ENCODE results near the gene TPGS1. TPM values are rescaled to one million over a fixed set of nuclear protein-coding genes. Genes with fewer than 3 reads are reported as not detected.

Gene TPGS1
- total and polyA plus RNA-seq, 8 donors = 3.5 to 18.2 (median 8.2) TPM

GRCh38 chr19:493391-494170, 13.7 kb upstream of the TPGS1 start:
- Histone ChIP-seq H3K9me3 (no peaks in the 10 kb centered on the region), H3K27me3 (peaks cover 21 to 41% of the 10 kb centered on the region in 2 donors), H3K4me1 (peaks cover 0 to 23% of the 10 kb centered on the region in 2 donors), H3K27ac (no peak overlapping the region), H3K4me3 (no peak overlapping the region), H3K36me3 (no peaks in the 10 kb centered on the region)
- ATAC-seq (no peak), DNase-seq (peak in 1 of 4 donors; percentile 63)
- TF ChIP-seq CTCF (IDR thresholded peaks at IDR 0.05) = no peak
- intact Hi-C loops (cut with DNase I) = no loop called here

- no peak overlapping the region for H3K27ac ChIP-seq
- H3K27me3 ChIP-seq = peaks cover 27 to 50% of the 10 kb centered on the region in 2 donors
- intact Hi-C loops (cut with DNase I) = no loop called here
- no peaks in the 10 kb centered on the region for H3K9me3 ChIP-seq
- DNase-seq (peak in 1 of 4 donors; percentile 72), ATAC-seq (no peak)
- H3K4me3 ChIP-seq = no peak overlapping the region
- TF ChIP-seq CTCF (IDR thresholded peaks at IDR 0.05) = no peak
- peaks cover 0 to 23% of the 10 kb centered on the region in 2 donors for H3K4me1 ChIP-seq
- H3K36me3 ChIP-seq = no peaks in the 10 kb centered on the region
These were observed 12.9 kb upstream of the TPGS1 start for GRCh38 chr19:494171-495080.

- ATAC-seq = no peak
- no peaks in the 10 kb centered on the region for H3K9me3 ChIP-seq
- peak in 1 of 4 donors; percentile 57 for DNase-seq
- no peak overlapping the region for H3K27ac ChIP-seq
- TF ChIP-seq CTCF (IDR thresholded peaks at IDR 0.05) = no peak
- intact Hi-C loops (cut with DNase I) = no loop called here
- H3K4me3 ChIP-seq = no peak overlapping the region
- peaks cover 0 to 17% of the 10 kb centered on the region in 2 donors for H3K4me1 ChIP-seq
- peaks cover 27 to 56% of the 10 kb centered on the region in 2 donors for H3K27me3 ChIP-seq
- no peaks in the 10 kb centered on the region for H3K36me3 ChIP-seq
These were observed 12.3 kb upstream of the TPGS1 start for GRCh38 chr19:495081-495401.

GRCh38 chr19:495402-496111, 11.7 kb upstream of the TPGS1 start:
- ATAC-seq = peak; percentile 56
- DNase-seq = peak in 1 of 4 donors; percentile 84

More at GRCh38 chr19:495402-496111, 11.7 kb upstream of the TPGS1 start:
- H3K36me3 ChIP-seq = no peaks in the 10 kb centered on the region
- H3K27me3 ChIP-seq = peaks cover 27 to 61% of the 10 kb centered on the region in 2 donors
- H3K27ac ChIP-seq = no peak overlapping the region
- peaks cover 0 to 15% of the 10 kb centered on the region in 2 donors for H3K4me1 ChIP-seq
- intact Hi-C loops (cut with DNase I) = no loop called here
- H3K9me3 ChIP-seq = no peaks in the 10 kb centered on the region
- TF ChIP-seq CTCF (IDR thresholded peaks at IDR 0.05) = peak; percentile 48 to 72
- H3K4me3 ChIP-seq = no peak overlapping the region

Measured in left lung (tissue), 10 donors.